DND-41 (cell line): Measurements from ENCODE around the gene SLC2A2.

Experiments used
- ATAC-seq: fragments of 200-7000 bp; cut with Tn5 transposase; 3 replicates; pipeline ENCODE4 v1.9.1; 2021; ENCODE audit warnings: low read depth; ENCODE audit not compliant: insufficient read depth
- DNase-seq: peaks from one replicate; pipeline ENCODE4 v3.0.0-alpha.2; 2020
- H2AFZ ChIP-seq: 2 replicates; pipeline ENCODE4 v1.6.0; 2012; ENCODE audit warnings: low read depth, low read length
- H3K27ac ChIP-seq: 2 replicates; pipeline ENCODE4 v1.5.1; 2012; ENCODE audit warnings: low read length, inconsistent platforms
- H3K27me3 ChIP-seq: fragments of 200-600 bp; sonication (generic); 2 replicates; pipeline ENCODE4 v1.6.0; 2012; ENCODE audit warnings: low read length, mild to moderate bottlenecking, inconsistent platforms; ENCODE audit not compliant: insufficient read depth, poor library complexity
- H3K36me3 ChIP-seq: 2 replicates; pipeline ENCODE4 v1.5.1; 2012; ENCODE audit warnings: low read length, inconsistent platforms; ENCODE audit not compliant: insufficient read depth
- H3K4me1 ChIP-seq: 2 replicates; pipeline ENCODE4 v1.5.1; 2012; ENCODE audit warnings: mild to moderate bottlenecking, low read length; ENCODE audit not compliant: insufficient read depth
- H3K4me2 ChIP-seq: 2 replicates; pipeline ENCODE4 v1.6.0; 2012; ENCODE audit warnings: mild to moderate bottlenecking, moderate library complexity, low read length, inconsistent platforms; ENCODE audit not compliant: insufficient read depth
- H3K4me3 ChIP-seq, 2 experiments: fragments of 200-600 bp in 1 of 2; shearing (Covaris generic) in 1 of 2; 2 replicates each; pipeline ENCODE4 v1.5.1; 2012 to 2016; ENCODE audit warnings: inconsistent platforms in 2 of 2, low read length in 2 of 2, mild to moderate bottlenecking in 2 of 2, low read depth in 1 of 2, moderate library complexity in 1 of 2
- H3K79me2 ChIP-seq: 2 replicates; pipeline ENCODE4 v1.6.0; 2012; ENCODE audit warnings: low read length, inconsistent platforms; ENCODE audit not compliant: insufficient read depth
- H3K9ac ChIP-seq: 2 replicates; pipeline ENCODE4 v1.6.0; 2012; ENCODE audit warnings: low read depth, mild to moderate bottlenecking, inconsistent platforms, low read length, moderate library complexity
- H3K9me3 ChIP-seq: 2 replicates; pipeline ENCODE4 v1.5.1; 2012; ENCODE audit warnings: low read length, moderate library complexity, mild to moderate bottlenecking, inconsistent platforms; ENCODE audit not compliant: insufficient read depth, severe bottlenecking
- H4K20me1 ChIP-seq: 2 replicates; pipeline ENCODE4 v1.6.0; 2012; ENCODE audit warnings: low read length; ENCODE audit not compliant: insufficient read depth
- CTCF ChIP-seq: IDR thresholded peaks from 2 replicates; pipeline ENCODE4 v1.5.1; 2012; ENCODE audit warnings: borderline replicate concordance, low read length, moderate library complexity, mild to moderate bottlenecking; ENCODE audit not compliant: poor library complexity, severe bottlenecking; ENCODE audit errors: extremely low read depth
- EZH2 ChIP-seq: IDR thresholded peaks from 3 replicates; pipeline ENCODE4 v1.6.1; 2012; ENCODE audit warnings: borderline replicate concordance, low read depth, mild to moderate bottlenecking, moderate library complexity, low read length, inconsistent platforms; ENCODE audit not compliant: severe bottlenecking

SLC2A2 gene

GRCh38 chr3:170953229-170953628 lies 73.3 kb downstream of the SLC2A2 start:
- H3K9me3 ChIP-seq: no peaks in the 10 kb centered on the region
- ATAC-seq (no peak), DNase-seq (no peak)
- H4K20me1 ChIP-seq: no peaks in the 10 kb centered on the region
- H3K9ac ChIP-seq: no peak overlapping the region
- H3K79me2 ChIP-seq: no peaks in the 10 kb centered on the region
- TF ChIP-seq EZH2 (no peak), CTCF (no peak)
- H3K27ac ChIP-seq: no peak overlapping the region
- no peak overlapping the region for H2AFZ ChIP-seq
- no peaks in the 10 kb centered on the region for H3K27me3 ChIP-seq
- H3K4me2 ChIP-seq: no peak overlapping the region
- H3K4me1 ChIP-seq: no peaks in the 10 kb centered on the region
- no peaks in the 10 kb centered on the region for H3K36me3 ChIP-seq
- no peak overlapping the region for H3K4me3 ChIP-seq

DNA sequence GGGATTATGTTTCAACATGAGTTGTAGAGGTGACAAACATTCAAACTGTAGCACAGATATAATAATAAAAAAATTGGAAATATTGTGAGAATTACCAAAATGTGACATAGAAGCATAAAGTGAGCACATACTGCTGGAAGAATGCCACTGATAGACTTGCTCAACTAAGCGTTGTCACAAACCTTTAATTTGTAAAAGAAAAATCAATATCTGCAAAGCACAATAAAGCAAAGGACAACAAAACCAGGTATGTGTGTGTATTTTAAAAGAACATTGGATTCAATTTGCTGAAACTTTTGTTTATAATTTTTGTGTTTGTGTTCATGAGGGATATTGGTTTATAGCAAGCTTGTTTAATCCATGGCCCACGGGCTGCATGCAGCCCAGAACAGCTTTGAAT lies 77.3 kb downstream of the SLC2A2 start:
- no peaks in the 10 kb centered on the region for H4K20me1 ChIP-seq
- H3K9me3 ChIP-seq: no peaks in the 10 kb centered on the region
- H3K79me2 ChIP-seq: no peaks in the 10 kb centered on the region
- H3K4me1 ChIP-seq: no peaks in the 10 kb centered on the region
- no peak overlapping the region for H3K4me2 ChIP-seq
- TF ChIP-seq EZH2: no peak
- TF ChIP-seq CTCF: no peak
- ATAC-seq (no peak), DNase-seq (no peak)
- no peak overlapping the region for H2AFZ ChIP-seq
- H3K36me3 ChIP-seq: no peaks in the 10 kb centered on the region
- no peak overlapping the region for H3K9ac ChIP-seq
- H3K27me3 ChIP-seq: no peaks in the 10 kb centered on the region
- no peak overlapping the region for H3K4me3 ChIP-seq
- no peak overlapping the region for H3K27ac ChIP-seq

- no peak overlapping the region for H3K4me2 ChIP-seq
These were observed 79.3 kb downstream of the SLC2A2 start for GRCh38 chr3:170947018-170947769.

More at GRCh38 chr3:170947018-170947769, 79.3 kb downstream of the SLC2A2 start:
- DNase-seq: no peak
- no peaks in the 10 kb centered on the region for H3K36me3 ChIP-seq
- no peak overlapping the region for H3K27ac ChIP-seq
- ATAC-seq: no peak
- TF ChIP-seq EZH2: no peak
- no peak for TF ChIP-seq CTCF
- no peaks in the 10 kb centered on the region for H4K20me1 ChIP-seq
- H3K9me3 ChIP-seq: no peaks in the 10 kb centered on the region
- H3K27me3 ChIP-seq: no peaks in the 10 kb centered on the region
- H3K4me1 ChIP-seq: no peaks in the 10 kb centered on the region
- H3K79me2 ChIP-seq: no peaks in the 10 kb centered on the region
- no peak overlapping the region for H3K9ac ChIP-seq
- no peak overlapping the region for H2AFZ ChIP-seq
- no peak overlapping the region for H3K4me3 ChIP-seq
